ENCODE data around the gene CAPN13.
A peak's percentile ranks its signal among the peaks of the same experiment; 100 is the strongest.
"Not testable (repeated sequence)": the region's sequence is repeated elsewhere in the genome, so short reads cannot be mapped to it uniquely, and the experiment has no call there.

- TF ChIP-seq CTCF (IDR thresholded peaks at IDR 0.05), result peak in 1 of 3 experiments; percentile 13
- not testable (repeated sequence) for TF ChIP-seq EP300 (IDR thresholded peaks at IDR 0.05)
These were observed 109.8 kb downstream of the CAPN13 start for GRCh38 chr2:30697242-30698103.

Measured in esophagus muscularis mucosa (tissue), 3 donors.